ENCODE data around the gene TUB.

GRCh38 chr11:8060146-8060719 is 20.8 kb upstream of the TUB start:
- no peak for TF ChIP-seq POLR2AphosphoS5 (IDR thresholded peaks at IDR 0.05; ENCODE audit: low read depth, low read length)
- TF ChIP-seq, protein P1, sequence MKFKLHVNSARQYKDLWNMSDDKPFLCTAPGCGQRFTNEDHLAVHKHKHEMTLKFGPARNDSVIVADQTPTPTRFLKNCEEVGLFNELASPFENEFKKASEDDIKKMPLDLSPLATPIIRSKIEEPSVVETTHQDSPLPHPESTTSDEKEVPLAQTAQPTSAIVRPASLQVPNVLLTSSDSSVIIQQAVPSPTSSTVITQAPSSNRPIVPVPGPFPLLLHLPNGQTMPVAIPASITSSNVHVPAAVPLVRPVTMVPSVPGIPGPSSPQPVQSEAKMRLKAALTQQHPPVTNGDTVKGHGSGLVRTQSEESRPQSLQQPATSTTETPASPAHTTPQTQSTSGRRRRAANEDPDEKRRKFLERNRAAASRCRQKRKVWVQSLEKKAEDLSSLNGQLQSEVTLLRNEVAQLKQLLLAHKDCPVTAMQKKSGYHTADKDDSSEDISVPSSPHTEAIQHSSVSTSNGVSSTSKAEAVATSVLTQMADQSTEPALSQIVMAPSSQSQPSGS (IDR thresholded peaks at IDR 0.05; ENCODE audit: low read length): no peak
- TF ChIP-seq, protein P2, sequence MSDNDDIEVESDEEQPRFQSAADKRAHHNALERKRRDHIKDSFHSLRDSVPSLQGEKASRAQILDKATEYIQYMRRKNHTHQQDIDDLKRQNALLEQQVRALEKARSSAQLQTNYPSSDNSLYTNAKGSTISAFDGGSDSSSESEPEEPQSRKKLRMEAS (IDR thresholded peaks at IDR 0.05): no peak
- TF ChIP-seq GABPA (IDR thresholded peaks at IDR 0.05; ENCODE audit: borderline replicate concordance, insufficient read depth, low read length): no peak
- TF ChIP-seq, protein P3, sequence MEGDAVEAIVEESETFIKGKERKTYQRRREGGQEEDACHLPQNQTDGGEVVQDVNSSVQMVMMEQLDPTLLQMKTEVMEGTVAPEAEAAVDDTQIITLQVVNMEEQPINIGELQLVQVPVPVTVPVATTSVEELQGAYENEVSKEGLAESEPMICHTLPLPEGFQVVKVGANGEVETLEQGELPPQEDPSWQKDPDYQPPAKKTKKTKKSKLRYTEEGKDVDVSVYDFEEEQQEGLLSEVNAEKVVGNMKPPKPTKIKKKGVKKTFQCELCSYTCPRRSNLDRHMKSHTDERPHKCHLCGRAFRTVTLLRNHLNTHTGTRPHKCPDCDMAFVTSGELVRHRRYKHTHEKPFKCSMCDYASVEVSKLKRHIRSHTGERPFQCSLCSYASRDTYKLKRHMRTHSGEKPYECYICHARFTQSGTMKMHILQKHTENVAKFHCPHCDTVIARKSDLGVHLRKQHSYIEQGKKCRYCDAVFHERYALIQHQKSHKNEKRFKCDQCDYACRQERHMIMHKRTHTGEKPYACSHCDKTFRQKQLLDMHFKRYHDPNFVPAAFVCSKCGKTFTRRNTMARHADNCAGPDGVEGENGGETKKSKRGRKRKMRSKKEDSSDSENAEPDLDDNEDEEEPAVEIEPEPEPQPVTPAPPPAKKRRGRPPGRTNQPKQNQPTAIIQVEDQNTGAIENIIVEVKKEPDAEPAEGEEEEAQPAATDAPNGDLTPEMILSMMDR (IDR thresholded peaks at IDR 0.05; ENCODE audit: control extremely low read depth in 1 of 3, insufficient read depth in 1 of 3, low read depth in 1 of 3, low read length in 3 of 3): no peak
- TF ChIP-seq EP300 (IDR thresholded peaks at IDR 0.05; ENCODE audit: borderline replicate concordance in 1 of 2, low read depth in 2 of 2, low read length in 2 of 2): no peak
- no peak for TF ChIP-seq TAF1 (IDR thresholded peaks at IDR 0.05; ENCODE audit: low read depth, low read length)
- no peak for TF ChIP-seq EZH2 (IDR thresholded peaks at IDR 0.05; ENCODE audit: low read depth, low read length, severe bottlenecking)
- TF ChIP-seq TCF12 (IDR thresholded peaks at IDR 0.05; ENCODE audit: low read depth, low read length): no peak
- no peak for TF ChIP-seq FOSL1 (IDR thresholded peaks at IDR 0.05; ENCODE audit: insufficient read depth, low read depth, low read length)
- no peak for TF ChIP-seq BCL11A (IDR thresholded peaks at IDR 0.05; ENCODE audit: low read depth in 2 of 2, low read length in 2 of 2)
- no peak for TF ChIP-seq POLR2A (IDR thresholded peaks at IDR 0.05; ENCODE audit: control extremely low read depth in 1 of 2, low read depth in 2 of 2, low read length in 2 of 2)
- no peak for TF ChIP-seq ZNF274 (IDR thresholded peaks at IDR 0.05; ENCODE audit: borderline replicate concordance, extremely low read depth, low read length)
